ENCODE data around the gene HLA-DMB.
A peak's percentile ranks its signal among the peaks of the same experiment; 100 is the strongest.

The HLA-DMB gene

GRCh38 chr6:32971581-32972352, 30.9 kb upstream of the HLA-DMB start:
- DNase-seq, result peak; percentile 99

DNA sequence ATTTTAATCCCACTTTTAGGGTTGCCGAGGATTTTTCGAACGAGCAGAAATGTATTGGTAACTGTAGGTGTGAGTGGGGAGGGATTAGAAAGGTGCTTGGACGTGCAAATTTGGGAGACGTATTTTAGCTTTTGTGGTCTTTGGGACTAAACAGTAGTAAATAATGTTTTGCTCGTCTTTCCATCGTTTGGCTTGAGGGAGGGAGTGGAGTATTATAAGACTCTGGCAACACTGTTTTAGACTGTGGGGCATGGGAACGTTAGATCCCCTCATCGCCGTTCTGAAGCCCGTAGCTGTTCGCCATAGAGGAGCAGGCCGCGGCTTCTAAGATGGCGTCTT, 30.4 kb upstream of the HLA-DMB start:
- no peak for DNase-seq

- peak; percentile 81 to 87 for DNase-seq
These were observed 29.8 kb upstream of the HLA-DMB start for GRCh38 chr6:32970413-32971241.

- DNase-seq, result peak; percentile 69 to 70
These were observed 29.0 kb upstream of the HLA-DMB start for GRCh38 chr6:32969685-32970412.

DNA sequence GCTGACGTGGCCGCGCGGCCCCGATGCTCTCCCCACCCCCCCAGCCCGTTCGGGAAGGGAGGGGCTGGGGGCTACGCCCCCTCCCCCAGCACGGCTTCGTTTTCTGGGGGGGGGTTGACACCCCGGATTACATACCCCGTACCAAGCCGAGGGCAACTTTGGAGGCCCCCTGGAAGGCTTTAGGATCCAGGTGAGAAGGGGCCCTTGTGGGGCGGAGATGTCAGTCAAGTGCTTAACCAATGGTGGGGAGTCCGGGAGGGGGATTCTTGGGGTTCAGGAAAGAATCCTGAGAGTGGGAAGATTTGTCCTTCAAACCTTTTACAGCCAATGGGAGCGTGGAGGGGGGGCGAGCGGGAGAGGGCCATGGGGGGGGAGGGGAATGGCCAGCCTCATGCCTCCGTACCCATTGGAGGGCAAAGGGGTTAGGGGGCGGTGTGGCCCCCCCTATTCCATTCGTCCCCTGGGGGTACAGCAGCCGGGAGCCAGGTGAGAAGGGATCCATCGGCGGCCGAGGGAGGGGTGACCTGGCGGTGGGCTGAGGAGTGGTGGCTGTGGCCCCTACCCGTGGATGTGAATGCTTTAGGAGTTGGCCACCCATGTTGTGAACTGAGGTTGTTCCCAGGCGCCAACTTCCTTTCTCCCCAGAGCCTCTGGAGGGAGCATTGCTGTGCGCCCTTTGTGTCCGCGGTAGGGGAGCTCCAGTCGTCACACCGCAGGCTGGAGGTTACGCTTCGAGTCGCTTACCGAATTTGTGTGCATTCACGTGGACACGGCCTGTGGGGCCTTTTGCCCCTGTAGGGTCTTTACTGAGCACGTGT, 28.2 kb upstream of the HLA-DMB start:
- peak; percentile 74 to 79 for DNase-seq

GRCh38 chr6:32968093-32968866, 27.5 kb upstream of the HLA-DMB start, which contains the start of gene BRD2:
Gene BRD2 (plus strand): TSS chr6:32968594. CDS start chr6:32972899, 4,305 bp downstream.
- DNase-seq, result peak; percentile 92 to 96

GRCh38 chr6:32967151-32968091, 26.6 kb upstream of the HLA-DMB start:
- DNase-seq, result peak in 1 of 2 experiments; percentile 33

DNA sequence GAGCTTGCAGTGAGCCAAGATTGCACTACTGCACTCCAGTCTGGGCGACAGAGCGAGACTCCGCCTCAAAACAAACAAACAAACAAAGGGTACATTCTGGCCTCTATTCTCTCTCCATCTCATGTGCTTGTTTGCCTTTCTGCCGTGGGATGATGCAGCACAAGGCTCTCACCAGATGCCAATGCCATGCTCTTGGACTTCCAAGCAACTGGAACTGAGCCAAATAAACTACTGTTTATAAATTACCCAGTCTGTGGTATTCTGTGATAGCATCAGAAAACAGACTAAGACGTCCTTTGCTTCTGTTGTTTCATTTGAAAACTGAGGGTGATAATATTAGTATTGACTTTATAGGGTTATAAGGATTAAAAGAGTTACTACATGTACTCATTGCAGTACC, 23.9 kb upstream of the HLA-DMB start:
- no peak for DNase-seq

- DNase-seq, result no peak
These were observed 23.0 kb upstream of the HLA-DMB start for GRCh38 chr6:32963866-32964265.

DNA sequence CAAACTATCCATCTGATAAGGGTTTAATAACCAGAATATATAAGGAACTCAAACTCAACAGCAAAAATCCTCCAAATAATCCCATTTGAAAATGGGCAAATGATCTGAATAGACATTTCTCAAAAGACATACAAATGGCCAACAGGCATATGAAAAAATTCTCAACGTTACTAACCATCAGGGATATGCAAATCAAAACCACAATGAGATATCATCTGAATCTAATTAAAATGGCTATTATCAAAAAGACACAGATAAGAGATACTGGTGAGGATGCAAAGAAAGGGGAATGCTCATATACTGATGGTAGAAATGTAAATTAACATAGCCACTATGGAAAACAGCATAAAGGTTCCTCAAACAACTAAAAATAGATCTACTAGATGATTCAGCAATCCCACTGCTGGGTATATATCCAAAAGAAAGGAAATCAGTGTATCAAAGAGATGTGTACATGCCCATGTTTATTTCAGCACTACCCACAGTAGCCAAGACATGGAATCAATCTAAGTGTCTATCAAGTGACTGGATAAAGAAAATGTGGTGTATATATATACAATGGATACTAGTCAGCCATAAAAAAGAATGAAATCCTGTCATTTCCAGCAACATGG, 21.5 kb upstream of the HLA-DMB start:
- no peak for DNase-seq

DNA sequence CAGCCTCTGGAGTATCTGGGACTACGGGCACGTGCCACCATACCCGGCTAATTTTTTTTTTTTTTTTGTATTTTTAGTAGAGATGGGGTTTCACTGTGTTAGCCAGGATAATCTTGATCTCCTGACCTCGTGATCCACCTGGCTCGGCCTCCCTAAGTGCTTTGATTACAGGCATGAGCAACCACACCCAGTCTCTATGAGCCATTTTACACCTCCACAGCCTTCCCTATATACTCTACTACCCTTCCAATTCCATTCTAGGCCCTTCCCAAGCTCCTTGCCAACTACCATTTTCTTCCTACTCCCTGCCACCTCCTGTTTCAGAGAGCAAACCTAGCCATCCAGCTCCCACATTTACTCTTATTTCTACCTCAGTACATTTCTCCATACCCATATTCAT, 19.7 kb upstream of the HLA-DMB start:
- DNase-seq, result no peak

- DNase-seq, result no peak
These were observed 15.3 kb upstream of the HLA-DMB start for GRCh38 chr6:32956176-32956575.

GRCh38 chr6:32954986-32955802, 14.4 kb upstream of the HLA-DMB start:
- no peak for DNase-seq

DNA sequence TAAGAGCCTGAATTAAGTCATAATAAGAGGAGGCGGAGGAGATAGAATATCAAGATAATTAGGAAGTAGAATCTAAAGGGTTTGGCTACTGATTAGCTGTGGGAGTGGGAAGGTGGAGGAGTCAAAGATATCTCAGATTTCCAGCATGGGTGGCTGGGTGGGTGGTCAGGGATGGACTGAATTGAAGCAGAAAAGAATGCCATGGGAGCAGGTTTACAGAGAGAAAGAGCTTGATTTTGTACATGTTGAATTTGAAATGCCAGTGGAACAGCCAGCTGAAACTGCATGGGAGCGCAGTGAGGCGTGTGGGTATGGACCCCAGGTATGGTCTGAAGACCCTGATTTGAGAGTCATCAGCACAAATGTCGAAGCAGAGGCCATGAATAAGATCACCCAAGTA, 13.4 kb upstream of the HLA-DMB start:
- no peak for DNase-seq

GRCh38 chr6:32953775-32954174, 12.9 kb upstream of the HLA-DMB start:
- no peak for DNase-seq

GRCh38 chr6:32952817-32953739, 12.2 kb upstream of the HLA-DMB start, which contains the start of gene HLA-DMA:
Gene HLA-DMA (minus strand): TSS chr6:32953097. CDS start chr6:32953036, 61 bp downstream.
- DNase-seq, result peak; percentile 53 to 75

DNA sequence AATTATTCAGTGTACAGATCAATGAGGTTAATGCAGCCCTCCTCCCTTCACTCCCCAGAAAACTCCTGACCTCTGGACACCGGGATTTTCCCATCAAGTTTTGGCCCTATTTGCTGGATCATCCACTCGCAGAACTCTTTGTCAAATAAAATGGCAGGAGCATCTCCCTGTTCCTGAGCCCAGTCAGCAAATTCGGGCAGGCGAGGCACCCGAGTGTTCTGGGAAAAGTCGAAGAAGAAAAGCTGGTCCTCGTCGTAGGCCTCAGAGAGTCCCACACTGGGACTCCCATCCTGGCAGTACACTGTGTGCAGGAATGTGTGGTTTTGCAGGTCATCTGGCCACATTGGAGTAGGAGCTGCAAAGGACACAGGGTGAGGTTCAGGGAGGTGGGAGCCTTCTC, 9.6 kb upstream of the HLA-DMB start:
- DNase-seq, result no peak

- no peak for DNase-seq
These were observed 9.2 kb upstream of the HLA-DMB start for GRCh38 chr6:32950010-32950409.

Data from stimulated activated CD4-positive, alpha-beta T cell treated with anti-CD3 and anti-CD28 coated beads, Interleukin-4, amount 100 ng/mL, for 4 hours (primary cell).